Heart left ventricle (tissue), 16 donors: ENCODE data around the gene HSF4. TPM values are rescaled to one million over a fixed set of nuclear protein-coding genes. Genes with fewer than 3 reads are reported as not detected.

Experiments
- ATAC-seq, 4 donors: fragments of 200-7000 bp; cut with Tn5 transposase; one replicate each; pipeline ENCODE4 v1.9.1; 2020 to 2022; ENCODE audit warnings: moderate library complexity in 4 of 4, mild to moderate bottlenecking in 3 of 4, moderate number of reproducible peaks in 1 of 4
- DNase-seq, 5 donors: peaks; one replicate each; pipeline ENCODE4 v3.0.0-alpha.2; 2020
- H3K27ac ChIP-seq, 12 donors: fragments of 200-600 bp; sonication (generic) in 4 of 12; one replicate each; pipeline versions ENCODE4 v1.5.0 to v1.8.0; 2016 to 2022; ENCODE audit warnings: mild to moderate bottlenecking in 2 of 12
- H3K27me3 ChIP-seq, 9 donors: fragments of 200-600 bp; sonication (generic) in 2 of 9; one replicate each; pipeline versions ENCODE4 v1.5.1 to v1.8.0; 2016 to 2022; ENCODE audit warnings: mild to moderate bottlenecking in 3 of 9
- H3K36me3 ChIP-seq, 9 donors: fragments of 200-600 bp; sonication (generic) in 2 of 9; one replicate each; pipeline versions ENCODE4 v1.5.0 to v1.8.0; 2018 to 2022; ENCODE audit warnings: mild to moderate bottlenecking in 2 of 9
- H3K4me1 ChIP-seq, 12 donors: fragments of 200-600 bp; sonication (generic) in 4 of 12; one replicate each; pipeline versions ENCODE4 v1.5.0 to v1.8.0; 2016 to 2022; ENCODE audit warnings: mild to moderate bottlenecking in 3 of 12
- H3K4me3 ChIP-seq, 12 donors: fragments of 200-600 bp; sonication (generic) in 4 of 12; one replicate each; pipeline versions ENCODE4 v1.5.0 to v1.8.0; 2017 to 2022; ENCODE audit warnings: mild to moderate bottlenecking in 9 of 12, moderate library complexity in 4 of 12
- H3K9me3 ChIP-seq, 12 donors: fragments of 200-600 bp; sonication (generic) in 4 of 12; one replicate each; pipeline versions ENCODE4 v1.5.0 to v1.8.0; 2016 to 2022; ENCODE audit warnings: mild to moderate bottlenecking in 1 of 12
- POLR2A ChIP-seq, 2 donors: fragments of 450-650 bp; IDR thresholded peaks; one replicate each; pipeline ENCODE4 v1.6.1; 2017; ENCODE audit warnings: antibody characterized with exemption in 2 of 2, mild to moderate bottlenecking in 2 of 2, moderate library complexity in 2 of 2
- WGBS, 4 donors: extraction: QIAGEN DNeasy Blood & Tissue Kit in 2 of 4; methylation state at CpG; one replicate each; pipeline versions ENCODE4 v1.1.5 to v1.1.7; 2013 to 2018; 5-methylcytosine and 5-hydroxymethylcytosine counted together
- intact Hi-C, 10 donors: fragments of 100-400 bp; cut with DNase I; formaldehyde crosslinking; loops; one replicate each; pipeline versions ENCODE4 v1.11.1 to v1.14.2; 2022
- polyA plus RNA-seq, 2 donors: library from polyadenylated mRNA; stranded (reverse); fragments of 200-250 nt; gene quantifications; one replicate each; pipeline ENCODE4 v1.2.3, GENCODE V29; 2013
- total RNA-seq, 9 donors: library from RNA; depleted of rRNA in 2 of 9; stranded (reverse); fragments of >200 nt in 2 of 9; fragmentation: NEBNext Ultra II Directional in 3 of 9; extraction: Animal tissue kit (Norgen Biotek cat#: 25700) in 3 of 9; gene quantifications; one replicate each; pipeline versions ENCODE4 v1.1.0 to v1.2.4, GENCODE V29; 2016 to 2023
- TF ChIP-seq, protein P1 (sequence below), 12 donors: fragments of 200-600 bp; sonication (generic) in 4 of 12; IDR thresholded peaks; one replicate each; pipeline versions ENCODE4 v1.5.0 to v1.8.0; 2018 to 2022; ENCODE audit warnings: antibody characterized with exemption in 12 of 12, mild to moderate bottlenecking in 5 of 12
- donor health status: ischemic (EF 13 %, LVEDD 7.1; RV severe dilation, severe dysfunction).
- donor health status: healthy with polysubstance abuse.
- donor health status: DM: no; HTN: yes; CAD: no.
- donor health status: DM: no; HTN: no; CAD: no.
- donor health status: ischemic (EF 25% LVEDD 6.9; RV normal size, moderate dysfunction).
- donor health status: ischemic (EF 25% LVEDD 5.7; RV mildly dilated, moderate dysfunction).
- donor health status: healthy.
- donor health status: DM: yes; HTN: yes; CAD: no.
- donor health status: ischemic (EF 35%, LVEDD 5.7; RV mildly dilated, moderate dysfunction).
- donor health status: nonischemic (EF 11% LVEDD 7.7; RV severe dilation, severe dysfunction).
- donor health status: DM: yes; HTN: yes; CAD: no.
- donor health status: PGD.
- donor health status: ischemic (EF 29% LVEDD 5.4; RV normal size, mild dysfunction).
- donor health status: nonischemic (EF 23%, LVEDD 6.1; RV moderate dilation, normal function).

HSF4 gene
- total and polyA plus RNA-seq, 11 donors = 5.9 to 62.5 (median 35.4) TPM

GRCh38 chr16:67142342-67142741, 22.2 kb upstream of the HSF4 start:
- no peaks in the 10 kb centered on the region for H3K9me3 ChIP-seq
- no peak overlapping the region for H3K4me3 ChIP-seq
- no peaks in the 10 kb centered on the region for H3K4me1 ChIP-seq
- no peaks in the 10 kb centered on the region for H3K27me3 ChIP-seq
- peaks cover 0 to 100% (median 96%) of the 10 kb centered on the region in 9 donors for H3K36me3 ChIP-seq
- H3K27ac ChIP-seq = no peak overlapping the region
- ATAC-seq (no peak), DNase-seq (no peak)
- intact Hi-C loops = no loop called here
- TF ChIP-seq POLR2A (IDR thresholded peaks at IDR 0.05) = no peak
- TF ChIP-seq, protein P1, sequence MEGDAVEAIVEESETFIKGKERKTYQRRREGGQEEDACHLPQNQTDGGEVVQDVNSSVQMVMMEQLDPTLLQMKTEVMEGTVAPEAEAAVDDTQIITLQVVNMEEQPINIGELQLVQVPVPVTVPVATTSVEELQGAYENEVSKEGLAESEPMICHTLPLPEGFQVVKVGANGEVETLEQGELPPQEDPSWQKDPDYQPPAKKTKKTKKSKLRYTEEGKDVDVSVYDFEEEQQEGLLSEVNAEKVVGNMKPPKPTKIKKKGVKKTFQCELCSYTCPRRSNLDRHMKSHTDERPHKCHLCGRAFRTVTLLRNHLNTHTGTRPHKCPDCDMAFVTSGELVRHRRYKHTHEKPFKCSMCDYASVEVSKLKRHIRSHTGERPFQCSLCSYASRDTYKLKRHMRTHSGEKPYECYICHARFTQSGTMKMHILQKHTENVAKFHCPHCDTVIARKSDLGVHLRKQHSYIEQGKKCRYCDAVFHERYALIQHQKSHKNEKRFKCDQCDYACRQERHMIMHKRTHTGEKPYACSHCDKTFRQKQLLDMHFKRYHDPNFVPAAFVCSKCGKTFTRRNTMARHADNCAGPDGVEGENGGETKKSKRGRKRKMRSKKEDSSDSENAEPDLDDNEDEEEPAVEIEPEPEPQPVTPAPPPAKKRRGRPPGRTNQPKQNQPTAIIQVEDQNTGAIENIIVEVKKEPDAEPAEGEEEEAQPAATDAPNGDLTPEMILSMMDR (IDR thresholded peaks at IDR 0.05) = no peak
- 88 to 93% (median 93%) methylated on average over 9 of the region's 9 CpGs; no CpG with 5 or more reads in 1 of the 4 donors for WGBS, 4 donors

GRCh38 chr16:67144943-67145342, 19.6 kb upstream of the HSF4 start:
- peaks cover 0 to 94% (median 85%) of the 10 kb centered on the region in 9 donors for H3K36me3 ChIP-seq
- whole genome bisulfite sequencing, 4 donors = 84 to 94% (median 92%) methylated on average over 2 of the region's 2 CpGs
- intact Hi-C loops = no loop called here

DNA sequence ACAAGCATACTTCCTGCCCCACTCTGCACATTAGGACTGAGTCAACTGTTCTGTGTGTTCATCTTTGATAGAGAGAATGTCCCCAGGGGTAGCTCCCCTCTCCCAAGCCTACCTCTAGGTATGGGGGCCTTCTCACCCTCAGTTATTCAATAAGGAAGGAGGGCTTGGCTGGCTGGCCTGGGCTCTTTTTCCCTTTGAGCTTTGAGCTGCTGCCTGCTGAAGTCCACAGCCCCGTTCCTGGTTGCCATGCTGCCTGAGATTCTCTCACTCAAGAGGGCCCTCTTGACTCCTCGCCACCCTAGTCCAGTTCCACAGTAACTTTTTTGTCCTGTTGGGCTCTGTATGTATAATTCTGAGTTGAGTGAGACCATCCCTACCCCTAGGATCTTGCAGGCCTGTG, 18.8 kb upstream of the HSF4 start:
- 86 to 92% (median 89%) methylated on average over 2 of the region's 2 CpGs for WGBS, 4 donors
- Histone ChIP-seq H3K27me3 (peaks cover 0 to 10% (median 0%) of the 10 kb centered on the region in 9 donors), H3K4me1 (peaks cover 0 to 11% (median 0%) of the 10 kb centered on the region in 12 donors), H3K4me3 (no peak overlapping the region), H3K9me3 (no peaks in the 10 kb centered on the region), H3K27ac (no peak overlapping the region), H3K36me3 (peaks cover 0 to 86% (median 77%) of the 10 kb centered on the region in 9 donors)
- intact Hi-C loops = no loop called here
- no peak for TF ChIP-seq POLR2A (IDR thresholded peaks at IDR 0.05)
- TF ChIP-seq, protein P1 (IDR thresholded peaks at IDR 0.05) = no peak
- DNase-seq (no peak), ATAC-seq (no peak)

More at GRCh38 chr16:67144943-67145342, 19.6 kb upstream of the HSF4 start:
- TF ChIP-seq, protein P1 (IDR thresholded peaks at IDR 0.05) = no peak
- no peak for TF ChIP-seq POLR2A (IDR thresholded peaks at IDR 0.05)
- Histone ChIP-seq H3K4me1 (peaks cover 0 to 3% (median 0%) of the 10 kb centered on the region in 12 donors), H3K4me3 (no peak overlapping the region), H3K27me3 (peaks cover 0 to 2% (median 0%) of the 10 kb centered on the region in 9 donors), H3K27ac (no peak overlapping the region), H3K9me3 (no peaks in the 10 kb centered on the region)
- ATAC-seq (no peak), DNase-seq (no peak)

DNA sequence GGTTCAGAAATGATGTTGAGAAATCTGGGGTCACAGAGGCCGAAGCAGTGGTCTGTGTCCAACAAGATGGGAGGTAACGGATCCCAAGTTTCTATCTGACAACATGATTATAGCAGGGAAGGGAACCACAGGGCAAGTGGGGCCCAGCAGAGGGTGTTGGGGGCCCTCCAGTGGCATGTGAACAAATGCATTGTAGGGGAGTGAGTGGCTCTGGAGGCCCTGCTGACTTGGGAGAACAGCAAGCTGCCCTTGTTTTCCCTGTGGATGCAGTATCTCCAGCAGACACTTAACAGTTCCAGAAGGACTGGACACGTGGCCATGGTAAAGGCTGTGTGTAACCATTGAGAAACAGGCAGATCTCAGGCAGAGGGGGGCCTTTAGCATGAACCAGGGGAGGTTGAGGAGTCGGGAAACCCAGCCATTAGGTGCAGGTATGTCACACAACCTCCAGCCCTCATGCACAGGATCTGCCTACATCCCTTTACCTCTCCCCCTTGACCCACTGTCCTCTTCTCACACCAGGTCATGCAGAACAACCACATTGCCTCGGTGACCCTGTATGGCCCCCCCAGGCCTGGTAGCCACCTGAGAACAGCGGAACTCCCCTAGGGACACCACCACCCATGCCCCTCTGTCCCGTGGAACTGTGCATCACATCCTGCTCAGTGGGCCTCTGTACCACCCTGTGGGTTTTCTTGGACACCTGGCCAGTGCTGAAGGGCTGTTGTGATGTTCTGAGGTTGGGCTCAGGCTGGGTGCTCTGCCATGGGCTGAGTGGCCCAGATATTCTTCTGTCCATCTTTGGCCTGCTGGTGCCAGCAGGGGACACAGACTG, 17.8 kb upstream of the HSF4 start:
- WGBS, 4 donors = 80 to 91% (median 88%) methylated on average over 6 to 7 of the region's 7 CpGs
- TF ChIP-seq POLR2A (IDR thresholded peaks at IDR 0.05) = no peak
- TF ChIP-seq, protein P1 (IDR thresholded peaks at IDR 0.05) = no peak
- Histone ChIP-seq H3K36me3 (peaks cover 0 to 76% (median 67%) of the 10 kb centered on the region in 9 donors), H3K4me3 (no peak overlapping the region), H3K4me1 (peaks cover 0 to 16% (median 7%) of the 10 kb centered on the region in 12 donors), H3K9me3 (no peaks in the 10 kb centered on the region), H3K27ac (no peak overlapping the region), H3K27me3 (peaks cover 0 to 17% (median 0%) of the 10 kb centered on the region in 9 donors)
- intact Hi-C loops = no loop called here
- DNase-seq (no peak), ATAC-seq (no peak)
